GM10847 (cell line): ENCODE measurements around the gene DNAJB2.

Experiments
- POLR2A ChIP-seq: IDR thresholded peaks from 2 replicates; pipeline ENCODE4 v1.6.1; 2011; ENCODE audit not compliant: insufficient read length; ENCODE audit errors: extremely low read depth

DNAJB2 gene

GRCh38 chr2:219277703-219278654, 1.2 kb upstream of the DNAJB2 start:
- TF ChIP-seq POLR2A = peak; percentile 21

- no peak for TF ChIP-seq POLR2A
Measured at GRCh38 chr2:219278655-219279150, 463 bp upstream of the DNAJB2 start.

GRCh38 chr2:219279916-219280516, 850 bp downstream of the DNAJB2 start:
- TF ChIP-seq POLR2A = no peak

GRCh38 chr2:219280651-219281050, 1.5 kb downstream of the DNAJB2 start:
- no peak for TF ChIP-seq POLR2A

GRCh38 chr2:219281588-219281987, 2.4 kb downstream of the DNAJB2 start:
- no peak for TF ChIP-seq POLR2A

- TF ChIP-seq POLR2A = no peak
Measured at GRCh38 chr2:219282375-219282774, 3.2 kb downstream of the DNAJB2 start.

- TF ChIP-seq POLR2A = no peak
Measured at GRCh38 chr2:219282943-219283581, 3.9 kb downstream of the DNAJB2 start.

GRCh38 chr2:219284501-219285372, 5.6 kb downstream of the DNAJB2 start:
- TF ChIP-seq POLR2A = no peak

- no peak for TF ChIP-seq POLR2A
Measured at GRCh38 chr2:219285373-219285735, 6.2 kb downstream of the DNAJB2 start.

- TF ChIP-seq POLR2A = no peak
Measured at GRCh38 chr2:219285894-219286425, 6.8 kb downstream of the DNAJB2 start.

GRCh38 chr2:219286436-219287115, 7.4 kb downstream of the DNAJB2 start:
- TF ChIP-seq POLR2A = no peak

- TF ChIP-seq POLR2A = no peak
Measured at GRCh38 chr2:219287580-219288265, 8.6 kb downstream of the DNAJB2 start.

GRCh38 chr2:219289195-219289536, 10.0 kb downstream of the DNAJB2 start:
- no peak for TF ChIP-seq POLR2A
